H1 (cell line): ENCODE measurements around the gene ADIPOR2. TPM values are rescaled to one million over a fixed set of nuclear protein-coding genes. Genes with fewer than 3 reads are reported as not detected.
A peak's percentile ranks its signal among the peaks of the same experiment; 100 is the strongest.

ENCODE experiments used
- CTCF ChIA-PET: fragments of 300-600 bp; sonication (Branson Sonifier 250); formaldehyde crosslinking; loops from one replicate; lab custom pipeline; 2021; ENCODE audit not compliant: partially characterized antibody; lab: Charles Lee
- POLR2A ChIA-PET: fragments of 300-600 bp; sonication (Branson Sonifier 250); formaldehyde crosslinking; loops from one replicate; lab custom pipeline; 2021; ENCODE audit warnings: inconsistent platforms; ENCODE audit not compliant: partially characterized antibody; lab: Charles Lee
- DNase-seq, 2 experiments: peaks; one replicate each; pipeline versions ENCODE4 v3.0.0 to v3.0.0-alpha.2; 2010 to 2022; ENCODE audit warnings: low spot score in 2 of 2, low read depth in 1 of 2, mixed read lengths in 1 of 2
- FAIRE-seq: peaks from 2 replicates; lab custom pipeline; 2011; peaks lifted over from hg19 to GRCh38; lab: Jason Lieb, UNC
- H2AFZ ChIP-seq: 2 replicates; pipeline ENCODE4 v1.8.1; 2012; ENCODE audit warnings: low read length, inconsistent platforms
- H2AK5ac ChIP-seq: 2 replicates; pipeline ENCODE4 v1.6.1; 2013; ENCODE audit warnings: low read depth, low read length
- H2BK120ac ChIP-seq: replicated peaks from 2 replicates; pipeline ENCODE3; 2013; ENCODE audit warnings: low read depth, low read length, inconsistent platforms
- H2BK12ac ChIP-seq: 2 replicates; pipeline ENCODE4 v1.6.1; 2013; ENCODE audit warnings: low read depth, low read length
- H2BK15ac ChIP-seq: 2 replicates; pipeline ENCODE4 v1.6.1; 2013; ENCODE audit warnings: low read length
- H2BK20ac ChIP-seq: 2 replicates; pipeline ENCODE4 v1.6.1; 2013; ENCODE audit warnings: low read length
- H2BK5ac ChIP-seq: 2 replicates; pipeline ENCODE4 v1.6.1; 2013; ENCODE audit warnings: low read depth, low read length
- H3K14ac ChIP-seq: 2 replicates; pipeline ENCODE4 v1.6.1; 2013; ENCODE audit warnings: inconsistent platforms; ENCODE audit not compliant: insufficient read length
- H3K18ac ChIP-seq: 2 replicates; pipeline ENCODE4 v1.6.1; 2013; ENCODE audit warnings: low read length; ENCODE audit errors: extremely low read depth
- H3K23ac ChIP-seq: 2 replicates; pipeline ENCODE4 v1.6.1; 2013; ENCODE audit warnings: inconsistent platforms; ENCODE audit not compliant: insufficient read length
- H3K23me2 ChIP-seq: 2 replicates; pipeline ENCODE4 v1.6.1; 2013; ENCODE audit warnings: low read depth, low read length
- H3K27ac ChIP-seq: 2 replicates; pipeline ENCODE4 v1.6.1; 2011; ENCODE audit warnings: low read depth, low read length, inconsistent platforms
- H3K27me3 ChIP-seq, 4 experiments: replicated peaks in 1 of 4; 1 replicate in 1 of 4; 2 replicates in 3 of 4; pipeline versions ENCODE4 v1.6.1 to v1.8.1; 2011 to 2013; ENCODE audit warnings: low read length in 3 of 4, mild to moderate bottlenecking in 3 of 4, inconsistent platforms in 2 of 4, mixed read lengths in 2 of 4, moderate library complexity in 1 of 4; ENCODE audit not compliant: control insufficient read depth in 3 of 4, insufficient read depth in 3 of 4; ENCODE audit errors: extremely low read depth in 1 of 4
- H3K36me3 ChIP-seq, 4 experiments: 2 replicates each; pipeline versions ENCODE4 v1.6.1 to v1.8.1; 2011 to 2013; ENCODE audit warnings: mild to moderate bottlenecking in 4 of 4, low read length in 3 of 4, moderate library complexity in 2 of 4, control low read depth in 1 of 4, inconsistent platforms in 1 of 4; ENCODE audit not compliant: insufficient read depth in 4 of 4, control insufficient read depth in 2 of 4
- H3K4ac ChIP-seq: replicated peaks from 2 replicates; pipeline ENCODE3; 2013; ENCODE audit warnings: low read length, low read depth, mixed read lengths, inconsistent platforms; ENCODE audit not compliant: insufficient read length
- H3K4me1 ChIP-seq, 4 experiments: replicated peaks in 1 of 4; 1 replicate in 1 of 4; 2 replicates in 3 of 4; pipeline versions ENCODE4 v1.6.1 to v1.8.1; 2011 to 2013; ENCODE audit warnings: low read length in 3 of 4, inconsistent platforms in 2 of 4, mixed read lengths in 1 of 4; ENCODE audit not compliant: insufficient read depth in 4 of 4, control insufficient read depth in 3 of 4
- H3K4me2 ChIP-seq, 2 experiments: 2 replicates each; pipeline versions ENCODE4 v1.6.1 to v1.8.1; 2011 to 2013; ENCODE audit warnings: low read depth in 2 of 2, low read length in 2 of 2, control low read depth in 1 of 2, inconsistent platforms in 1 of 2, mild to moderate bottlenecking in 1 of 2; ENCODE audit not compliant: insufficient read depth in 1 of 2
- H3K4me3 ChIP-seq, 4 experiments: fragments of 200-600, 300-600 bp in 1 of 4; sonication (generic), shearing (Covaris generic), sonication (Bioruptor Twin) in 1 of 4; 2 replicates each; pipeline versions ENCODE4 v1.5.1 to v1.8.1; 2011 to 2016; ENCODE audit warnings: low read length in 4 of 4, low read depth in 3 of 4, control low read depth in 2 of 4, inconsistent platforms in 2 of 4, mild to moderate bottlenecking in 2 of 4, mixed read lengths in 1 of 4, moderate library complexity in 1 of 4; ENCODE audit not compliant: insufficient read depth in 2 of 4; ENCODE audit errors: extremely low read depth in 1 of 4
- H3K56ac ChIP-seq: replicated peaks from 2 replicates; pipeline ENCODE3; 2013; ENCODE audit warnings: low read depth, mild to moderate bottlenecking, mixed read lengths, low read length, inconsistent platforms; ENCODE audit not compliant: insufficient read length
- H3K79me1 ChIP-seq: 2 replicates; pipeline ENCODE4 v1.6.1; 2013; ENCODE audit warnings: low read depth, low read length, control low read depth
- H3K79me2 ChIP-seq, 2 experiments: 2 replicates each; pipeline versions ENCODE4 v1.6.1 to v1.8.1; 2012 to 2013; ENCODE audit warnings: low read length in 2 of 2, mild to moderate bottlenecking in 2 of 2, inconsistent platforms in 1 of 2; ENCODE audit not compliant: insufficient read depth in 2 of 2, control insufficient read depth in 1 of 2
- H3K9ac ChIP-seq, 4 experiments: replicated peaks in 1 of 4; 1 replicate in 1 of 4; 2 replicates in 3 of 4; pipeline versions ENCODE4 v1.6.1 to v1.8.1; 2011 to 2013; ENCODE audit warnings: low read depth in 3 of 4, low read length in 3 of 4, control low read depth in 2 of 4, mild to moderate bottlenecking in 2 of 4, moderate library complexity in 2 of 4, inconsistent platforms in 1 of 4; ENCODE audit errors: extremely low read depth in 1 of 4
- H3K9me3 ChIP-seq, 2 experiments: 2 replicates each; pipeline versions ENCODE4 v1.6.1 to v1.8.1; 2012 to 2013; ENCODE audit warnings: mild to moderate bottlenecking in 2 of 2, moderate library complexity in 2 of 2, control low read depth in 1 of 2, inconsistent platforms in 1 of 2, low read depth in 1 of 2, low read length in 1 of 2, mixed read lengths in 1 of 2; ENCODE audit not compliant: insufficient read depth in 2 of 2
- H4K20me1 ChIP-seq, 2 experiments: replicated peaks in 1 of 2; 2 replicates each; pipeline versions ENCODE3 to v1.8.1; 2011 to 2013; ENCODE audit warnings: inconsistent platforms in 2 of 2, low read length in 2 of 2, mild to moderate bottlenecking in 1 of 2; ENCODE audit not compliant: insufficient read depth in 2 of 2, control insufficient read depth in 1 of 2
- H4K5ac ChIP-seq: 2 replicates; pipeline ENCODE4 v1.6.1; 2013; ENCODE audit warnings: low read length, low read depth, mixed read lengths, inconsistent platforms; ENCODE audit not compliant: insufficient read length
- H4K8ac ChIP-seq: 2 replicates; pipeline ENCODE4 v1.8.0; 2013; ENCODE audit warnings: mild to moderate bottlenecking, moderate library complexity, low read length, inconsistent platforms; ENCODE audit not compliant: insufficient read depth; ENCODE audit errors: extremely low read depth
- H4K91ac ChIP-seq: replicated peaks from 2 replicates; pipeline ENCODE3; 2013; ENCODE audit warnings: low read length, mixed read lengths, inconsistent platforms; ENCODE audit not compliant: insufficient read length
- PHF8 ChIP-seq: fragments of 200-600 bp; sonication (generic); conservative IDR thresholded peaks from 2 replicates; pipeline ENCODE4 v1.7.1; 2012; ENCODE audit warnings: low read depth, mild to moderate bottlenecking, inconsistent platforms, low read length, moderate library complexity
- WGBS, 2 experiments: shearing (Covaris generic) in 1 of 2; methylation state at CpG; one replicate each; pipeline versions ENCODE4 v1.1.6 to v1.1.7; 2013 to 2015; ENCODE audit warnings: low lambda C conversion rate in 2 of 2, mixed read lengths in 2 of 2, inconsistent platforms in 1 of 2, low coverage in 1 of 2, missing lambda C conversion rate in 1 of 2; ENCODE audit not compliant: insufficient replicate concordance in 2 of 2, insufficient coverage in 1 of 2, insufficient read length in 1 of 2; ENCODE audit errors: extremely low coverage in 1 of 2, missing lambda C conversion rate in 1 of 2; 5-methylcytosine and 5-hydroxymethylcytosine counted together
- polyA plus RNA-seq, 7 experiments: library from polyadenylated mRNA; depleted of rRNA in 3 of 7; stranded (reverse) in 5 of 7; unstranded in 2 of 7; fragments of >200 nt in 5 of 7; fragments of 200-250 nt in 2 of 7; gene quantifications; 1 replicate in 5 of 7; 2 replicates in 1 of 7; 4 replicates in 1 of 7; pipeline versions ENCODE4 v1.2.1 to v1.2.3, GENCODE V29; 2011 to 2013; ENCODE audit warnings: missing spikeins in 2 of 7, mixed read lengths in 2 of 7
- total RNA-seq: library from RNA; stranded (reverse); fragmentation: NEBNext Ultra II Directional; extraction: Animal tissue kit (Norgen Biotek cat#: 25700); gene quantifications from 2 replicates; pipeline ENCODE4 v1.2.1, GENCODE V29; 2021

The ADIPOR2 gene
- total and polyA plus RNA-seq, 2 of the 8 experiments (the other 6 are each of a cell fraction or from before 2014, with no cell fraction given), result 17.5 to 50.8 TPM

DNA sequence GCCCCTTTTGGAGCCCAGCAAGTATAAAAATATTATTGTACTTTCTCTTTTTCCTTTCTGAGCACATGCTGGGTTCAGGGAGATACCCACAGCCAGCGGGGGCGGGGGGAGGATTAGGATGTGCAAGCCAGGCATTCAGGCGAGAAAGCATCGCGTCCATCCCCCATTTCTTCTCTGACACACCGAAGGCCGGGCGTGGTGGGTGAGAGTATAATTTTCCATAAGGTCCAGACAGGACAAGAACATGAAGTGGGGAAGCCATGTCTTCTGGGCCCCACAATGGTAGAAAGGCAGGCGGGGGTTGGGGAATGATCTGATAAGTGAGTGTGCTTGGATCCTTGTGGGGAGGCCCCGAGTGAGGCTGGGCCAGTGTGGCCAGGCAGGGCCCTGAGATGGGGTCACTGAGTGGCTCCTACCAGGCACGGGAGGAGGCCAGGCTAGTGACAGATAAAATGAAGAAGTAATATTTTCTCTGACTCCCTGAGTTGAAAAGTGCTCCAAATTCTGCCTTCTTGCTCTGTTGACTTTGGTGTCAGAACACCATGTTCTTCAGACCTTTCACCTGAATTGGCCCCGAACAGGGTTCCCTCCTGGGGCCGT, 118.8 kb downstream of the ADIPOR2 start:
- H2BK12ac ChIP-seq, result no peak overlapping the region
- no peak overlapping the region for H3K14ac ChIP-seq
- no peaks in the 10 kb centered on the region for H3K9me3 ChIP-seq
- no peak overlapping the region for H3K4ac ChIP-seq
- H2AK5ac ChIP-seq, result no peak overlapping the region
- no peak overlapping the region for H4K91ac ChIP-seq
- no peak overlapping the region for H2BK20ac ChIP-seq
- no peak overlapping the region for H2BK120ac ChIP-seq
- FAIRE-seq, result no peak
- DNase-seq, result no peak
- no peak overlapping the region for H3K18ac ChIP-seq
- 85% methylated on average over 13 of the region's 13 CpGs; no CpG with 5 or more reads in 1 of the 2 experiments for WGBS, 2 experiments
- no peak overlapping the region for H4K5ac ChIP-seq
- ChIA-PET POLR2A (no interaction called here), CTCF (interaction anchor here (0.7 to 0.9 kb wide), 2 partner anchors 10 to 23 kb away, joined by 3 read pairs; no protein-coding TSS in a partner anchor)
- H2BK5ac ChIP-seq, result no peak overlapping the region
- no peaks in the 10 kb centered on the region for H3K79me1 ChIP-seq
- no peaks in the 10 kb centered on the region; the same call in 1 of the 2 replicates for H3K23me2 ChIP-seq
- no peak overlapping the region for H3K56ac ChIP-seq
- H2BK15ac ChIP-seq, result no peak overlapping the region
- H3K4me1 ChIP-seq, result peaks cover 0 to 2% (median 0%) of the 10 kb centered on the region in 4 experiments; a peak in 1 of 7 replicates
- H3K27ac ChIP-seq, result no peak overlapping the region
- H3K9ac ChIP-seq, result no peak overlapping the region
- no peak overlapping the region for H3K23ac ChIP-seq
- no peak overlapping the region for H3K4me2 ChIP-seq
- 0 out of 2 replicates have a peak overlapping the region, but pooled peaks have one; percentile 35 for H4K8ac ChIP-seq
- H4K20me1 ChIP-seq, result peaks cover 0 to 2% of the 10 kb centered on the region in 2 experiments
- no peak overlapping the region for H3K4me3 ChIP-seq
- H3K79me2 ChIP-seq, result no peaks in the 10 kb centered on the region
- no peaks in the 10 kb centered on the region for H3K36me3 ChIP-seq
- no peak overlapping the region for H2AFZ ChIP-seq
- no peaks in the 10 kb centered on the region for H3K27me3 ChIP-seq
- no peak for TF ChIP-seq PHF8
